Gastroesophageal sphincter (tissue), 4 donors: ENCODE measurements around the gene COQ7. TPM values are rescaled to one million over a fixed set of nuclear protein-coding genes. Genes with fewer than 3 reads are reported as not detected.

Source experiments
- ATAC-seq: fragments of 150-250 bp; one replicate; pipeline ENCODE4 v1.9.1; 2016; ENCODE audit warnings: mild to moderate bottlenecking, moderate library complexity
- H3K27ac ChIP-seq, 4 donors: fragments of 200-600 bp; sonication (generic) in 3 of 4; 1 replicate in 3 of 4; 2 replicates in 1 of 4; pipeline ENCODE4 v1.5.1; 2016 to 2019
- H3K27me3 ChIP-seq: fragments of 200-600 bp; sonication (generic); one replicate; pipeline ENCODE4 v1.5.1; 2019
- H3K36me3 ChIP-seq, 2 donors: fragments of 200-600 bp; sonication (generic); one replicate each; pipeline ENCODE4 v1.5.1; 2019; ENCODE audit warnings: control low read depth in 1 of 2
- H3K4me1 ChIP-seq, 3 donors: fragments of 200-600 bp; sonication (generic); 1 replicate in 2 of 3; 2 replicates in 1 of 3; pipeline ENCODE4 v1.5.1; 2016 to 2019; ENCODE audit warnings: control low read depth in 2 of 3
- H3K4me3 ChIP-seq, 2 donors: fragments of 200-600 bp; sonication (generic); one replicate each; pipeline ENCODE4 v1.5.1; 2019; ENCODE audit warnings: mild to moderate bottlenecking in 1 of 2, moderate library complexity in 1 of 2
- H3K9me3 ChIP-seq, 3 donors: fragments of 200-600 bp; sonication (generic); one replicate each; pipeline ENCODE4 v1.5.1; 2017 to 2019; ENCODE audit warnings: control low read depth in 2 of 3
- CTCF ChIP-seq, 4 experiments: fragments of 200-600 bp in 2 of 4; fragments of 450-650 bp in 2 of 4; sonication (generic) in 1 of 4; IDR thresholded peaks; one replicate each; pipeline ENCODE4 v1.5.1; 2017 to 2019; ENCODE audit warnings: antibody characterized with exemption in 4 of 4, mild to moderate bottlenecking in 2 of 4, moderate library complexity in 2 of 4
- EP300 ChIP-seq: sonication (generic); formaldehyde crosslinking; IDR thresholded peaks from one replicate; pipeline ENCODE4 v1.6.1; 2017; ENCODE audit warnings: antibody characterized with exemption, mild to moderate bottlenecking
- POLR2A ChIP-seq, 2 donors: fragments of 450-650 bp; IDR thresholded peaks; one replicate each; pipeline ENCODE4 v1.6.1; 2017; ENCODE audit warnings: antibody characterized with exemption in 2 of 2, mild to moderate bottlenecking in 2 of 2, moderate library complexity in 1 of 2
- POLR2AphosphoS5 ChIP-seq: sonication (generic); formaldehyde crosslinking; IDR thresholded peaks from one replicate; pipeline ENCODE4 v1.6.1; 2017; ENCODE audit warnings: antibody characterized with exemption
- WGBS, 2 donors: methylation state at CpG; one replicate each; pipeline ENCODE4 v1.1.5; 2018; ENCODE audit warnings: low coverage in 1 of 2; 5-methylcytosine and 5-hydroxymethylcytosine counted together
- total RNA-seq, 4 donors: library from RNA; depleted of rRNA; stranded (reverse); fragments of >200 nt; gene quantifications; one replicate each; pipeline ENCODE4 v1.1.0, GENCODE V29; 2016

Gene COQ7
- total RNA-seq, 4 donors from 2014 or later = 28.9 to 37.8 (median 34.3) TPM

GRCh38 chr16:19126300-19126699, 58.9 kb downstream of the COQ7 start:
- no peak overlapping the region for H3K4me3 ChIP-seq
- H3K27me3 ChIP-seq = no peaks in the 10 kb centered on the region
- H3K9me3 ChIP-seq = peaks cover 0 to 4% (median 0%) of the 10 kb centered on the region in 3 donors
- peaks cover 0 to 8% of the 10 kb centered on the region in 2 donors for H3K36me3 ChIP-seq
- no peak for TF ChIP-seq CTCF (IDR thresholded peaks at IDR 0.05)
- TF ChIP-seq EP300 = no peak
- no peak for TF ChIP-seq POLR2A (IDR thresholded peaks at IDR 0.05)
- no peak for TF ChIP-seq POLR2AphosphoS5
- peaks cover 0 to 31% (median 6%) of the 10 kb centered on the region in 3 donors for H3K4me1 ChIP-seq
- no peak overlapping the region for H3K27ac ChIP-seq
- ATAC-seq = no peak

GRCh38 chr16:19127205-19127604, 59.8 kb downstream of the COQ7 start:
- WGBS, 2 donors = 77 to 95% methylated on average over 3 of the region's 3 CpGs
- no peak for ATAC-seq
- peaks cover 0 to 4% (median 0%) of the 10 kb centered on the region in 3 donors for H3K9me3 ChIP-seq

GRCh38 chr16:19127674-19128131, 60.3 kb downstream of the COQ7 start:
- Histone ChIP-seq H3K9me3 (peaks cover 0 to 4% (median 0%) of the 10 kb centered on the region in 3 donors), H3K36me3 (no peaks in the 10 kb centered on the region), H3K27me3 (no peaks in the 10 kb centered on the region), H3K4me3 (no peak overlapping the region), H3K27ac (no peak overlapping the region), H3K4me1 (peaks cover 0 to 34% (median 16%) of the 10 kb centered on the region in 3 donors)
- TF ChIP-seq EP300 (no peak), POLR2AphosphoS5 (no peak), POLR2A (IDR thresholded peaks at IDR 0.05) (no peak), CTCF (IDR thresholded peaks at IDR 0.05) (no peak)
- no peak for ATAC-seq
- 60 to 77% methylated on average over 3 of the region's 3 CpGs for WGBS, 2 donors

More at GRCh38 chr16:19127205-19127604, 59.8 kb downstream of the COQ7 start:
- peaks cover 0 to 31% (median 13%) of the 10 kb centered on the region in 3 donors for H3K4me1 ChIP-seq
- H3K4me3 ChIP-seq = no peak overlapping the region
- no peaks in the 10 kb centered on the region for H3K36me3 ChIP-seq
- no peaks in the 10 kb centered on the region for H3K27me3 ChIP-seq
- no peak for TF ChIP-seq POLR2A (IDR thresholded peaks at IDR 0.05)
- H3K27ac ChIP-seq = no peak overlapping the region

- Histone ChIP-seq H3K4me1 (peaks cover 0 to 31% (median 16%) of the 10 kb centered on the region in 3 donors), H3K27me3 (no peaks in the 10 kb centered on the region), H3K36me3 (no peaks in the 10 kb centered on the region), H3K9me3 (peaks cover 0 to 4% (median 0%) of the 10 kb centered on the region in 3 donors), H3K4me3 (no peak overlapping the region), H3K27ac (no peak overlapping the region)
- WGBS, 2 donors = 67 to 69% methylated on average over 5 to 7 of the region's 7 CpGs
- no peak for ATAC-seq
- TF ChIP-seq POLR2A (IDR thresholded peaks at IDR 0.05) (no peak), EP300 (no peak), POLR2AphosphoS5 (no peak), CTCF (IDR thresholded peaks at IDR 0.05) (no peak)
Observed at GRCh38 chr16:19128454-19129200, 61.2 kb downstream of the COQ7 start.

Other genes starting within 250 kb of the COQ7 start
- 100 to 1,000 TPM in 1 of 4 donors, 10 to 100 TPM in 3; 49.0 to 106 (median 91.7) TPM for gene SMG1, start 141.2 kb upstream of the COQ7 start, total RNA-seq
- gene TMC7, start 83.7 kb upstream of the COQ7 start, total RNA-seq = under 1 TPM; 0.40 to 0.85 (median 0.60) TPM
- 100 to 1,000 TPM in 1 of 4 donors, 10 to 100 TPM in 3; 53.9 to 115 (median 69.2) TPM for gene ITPRIPL2, start 46.4 kb downstream of the COQ7 start, total RNA-seq
- gene SYT17, start 100.6 kb downstream of the COQ7 start, total RNA-seq = 1 to 10 TPM; 4.2 to 9.0 (median 6.3) TPM
- gene CLEC19A, start 218.1 kb downstream of the COQ7 start, total RNA-seq = not detected